Measurements from ENCODE around the gene KCNQ1. TPM values are rescaled to one million over a fixed set of nuclear protein-coding genes. Genes with fewer than 3 reads are reported as not detected.

The KCNQ1 gene
- total RNA-seq, 1 donor from 2014 or later: 2.7 TPM

GRCh38 chr11:2581931-2582350, 137.1 kb downstream of the KCNQ1 start:
- DNase-seq (ENCODE audit: extremely low spot score in 2 of 2): peak in 1 of 2 donors; percentile 56

GRCh38 chr11:2582351-2582945, 137.6 kb downstream of the KCNQ1 start:
- Histone ChIP-seq H3K9me3 (no peaks in the 10 kb centered on the region), H3K4me3 (no peak overlapping the region), H3K4me1 (no peaks in the 10 kb centered on the region), H3K27me3 (no peaks in the 10 kb centered on the region), H3K27ac (no peak overlapping the region), H3K36me3 (no peaks in the 10 kb centered on the region)
- DNase-seq (ENCODE audit: extremely low spot score in 2 of 2): peak; percentile 56 to 93
- intact Hi-C loops (cut with DNase I): no loop called here
- TF ChIP-seq POLR2AphosphoS5 (IDR thresholded peaks at IDR 0.05; ENCODE audit: insufficient read depth in 1 of 2, low read depth in 1 of 2): no peak
- TF ChIP-seq CTCF (IDR thresholded peaks at IDR 0.05): no peak
- no peak for TF ChIP-seq POLR2A (IDR thresholded peaks at IDR 0.05)

More at GRCh38 chr11:2581931-2582350, 137.1 kb downstream of the KCNQ1 start:
- Histone ChIP-seq H3K4me1 (no peaks in the 10 kb centered on the region), H3K4me3 (no peak overlapping the region), H3K9me3 (no peaks in the 10 kb centered on the region), H3K36me3 (no peaks in the 10 kb centered on the region), H3K27ac (no peak overlapping the region), H3K27me3 (no peaks in the 10 kb centered on the region)
- TF ChIP-seq POLR2A (IDR thresholded peaks at IDR 0.05) (no peak), POLR2AphosphoS5 (IDR thresholded peaks at IDR 0.05; ENCODE audit: insufficient read depth in 1 of 2, low read depth in 1 of 2) (no peak), CTCF (IDR thresholded peaks at IDR 0.05) (no peak)
- intact Hi-C loops (cut with DNase I): no loop called here

- Histone ChIP-seq H3K9me3 (no peaks in the 10 kb centered on the region), H3K4me1 (no peaks in the 10 kb centered on the region), H3K4me3 (no peak overlapping the region), H3K36me3 (no peaks in the 10 kb centered on the region), H3K27ac (no peak overlapping the region), H3K27me3 (no peaks in the 10 kb centered on the region)
- TF ChIP-seq CTCF (IDR thresholded peaks at IDR 0.05) (no peak), POLR2AphosphoS5 (IDR thresholded peaks at IDR 0.05; ENCODE audit: insufficient read depth in 1 of 2, low read depth in 1 of 2) (no peak), POLR2A (IDR thresholded peaks at IDR 0.05) (no peak)
- intact Hi-C loops (cut with DNase I): no loop called here
- peak; percentile 76 to 96 for DNase-seq (ENCODE audit: extremely low spot score in 2 of 2)
Observed at GRCh38 chr11:2582946-2583604, 138.3 kb downstream of the KCNQ1 start.

GRCh38 chr11:2583605-2583958, 138.8 kb downstream of the KCNQ1 start:
- no peak for DNase-seq (ENCODE audit: extremely low spot score in 2 of 2)
- intact Hi-C loops (cut with DNase I): no loop called here

More at GRCh38 chr11:2583605-2583958, 138.8 kb downstream of the KCNQ1 start:
- H3K9me3 ChIP-seq: no peaks in the 10 kb centered on the region
- TF ChIP-seq CTCF (IDR thresholded peaks at IDR 0.05) (no peak), POLR2A (IDR thresholded peaks at IDR 0.05) (no peak), POLR2AphosphoS5 (IDR thresholded peaks at IDR 0.05; ENCODE audit: insufficient read depth in 1 of 2, low read depth in 1 of 2) (no peak)
- no peak overlapping the region for H3K4me3 ChIP-seq
- no peak overlapping the region for H3K27ac ChIP-seq
- H3K27me3 ChIP-seq: no peaks in the 10 kb centered on the region
- H3K4me1 ChIP-seq: no peaks in the 10 kb centered on the region
- no peaks in the 10 kb centered on the region for H3K36me3 ChIP-seq
